Measurements from ENCODE around the gene MOCOS.

MOCOS gene

GRCh38 chr18:36255072-36255698, 67.9 kb downstream of the MOCOS start (continued):
- no peak for TF ChIP-seq ZNF169 (tag by site-specific recombination; IDR thresholded peaks at IDR 0.05)
- TF ChIP-seq KLF17 (tag by site-specific recombination; IDR thresholded peaks at IDR 0.05), result no peak
- no peak for TF ChIP-seq ZNF660 (tag by site-specific recombination; IDR thresholded peaks at IDR 0.05)
- no peak for TF ChIP-seq ZNF350 (tag by site-specific recombination; IDR thresholded peaks at IDR 0.05)
- TF ChIP-seq, protein P1, sequence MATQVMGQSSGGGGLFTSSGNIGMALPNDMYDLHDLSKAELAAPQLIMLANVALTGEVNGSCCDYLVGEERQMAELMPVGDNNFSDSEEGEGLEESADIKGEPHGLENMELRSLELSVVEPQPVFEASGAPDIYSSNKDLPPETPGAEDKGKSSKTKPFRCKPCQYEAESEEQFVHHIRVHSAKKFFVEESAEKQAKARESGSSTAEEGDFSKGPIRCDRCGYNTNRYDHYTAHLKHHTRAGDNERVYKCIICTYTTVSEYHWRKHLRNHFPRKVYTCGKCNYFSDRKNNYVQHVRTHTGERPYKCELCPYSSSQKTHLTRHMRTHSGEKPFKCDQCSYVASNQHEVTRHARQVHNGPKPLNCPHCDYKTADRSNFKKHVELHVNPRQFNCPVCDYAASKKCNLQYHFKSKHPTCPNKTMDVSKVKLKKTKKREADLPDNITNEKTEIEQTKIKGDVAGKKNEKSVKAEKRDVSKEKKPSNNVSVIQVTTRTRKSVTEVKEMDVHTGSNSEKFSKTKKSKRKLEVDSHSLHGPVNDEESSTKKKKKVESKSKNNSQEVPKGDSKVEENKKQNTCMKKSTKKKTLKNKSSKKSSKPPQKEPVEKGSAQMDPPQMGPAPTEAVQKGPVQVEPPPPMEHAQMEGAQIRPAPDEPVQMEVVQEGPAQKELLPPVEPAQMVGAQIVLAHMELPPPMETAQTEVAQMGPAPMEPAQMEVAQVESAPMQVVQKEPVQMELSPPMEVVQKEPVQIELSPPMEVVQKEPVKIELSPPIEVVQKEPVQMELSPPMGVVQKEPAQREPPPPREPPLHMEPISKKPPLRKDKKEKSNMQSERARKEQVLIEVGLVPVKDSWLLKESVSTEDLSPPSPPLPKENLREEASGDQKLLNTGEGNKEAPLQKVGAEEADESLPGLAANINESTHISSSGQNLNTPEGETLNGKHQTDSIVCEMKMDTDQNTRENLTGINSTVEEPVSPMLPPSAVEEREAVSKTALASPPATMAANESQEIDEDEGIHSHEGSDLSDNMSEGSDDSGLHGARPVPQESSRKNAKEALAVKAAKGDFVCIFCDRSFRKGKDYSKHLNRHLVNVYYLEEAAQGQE (tag by site-specific recombination; IDR thresholded peaks at IDR 0.05), result no peak
- TF ChIP-seq, protein P2, sequence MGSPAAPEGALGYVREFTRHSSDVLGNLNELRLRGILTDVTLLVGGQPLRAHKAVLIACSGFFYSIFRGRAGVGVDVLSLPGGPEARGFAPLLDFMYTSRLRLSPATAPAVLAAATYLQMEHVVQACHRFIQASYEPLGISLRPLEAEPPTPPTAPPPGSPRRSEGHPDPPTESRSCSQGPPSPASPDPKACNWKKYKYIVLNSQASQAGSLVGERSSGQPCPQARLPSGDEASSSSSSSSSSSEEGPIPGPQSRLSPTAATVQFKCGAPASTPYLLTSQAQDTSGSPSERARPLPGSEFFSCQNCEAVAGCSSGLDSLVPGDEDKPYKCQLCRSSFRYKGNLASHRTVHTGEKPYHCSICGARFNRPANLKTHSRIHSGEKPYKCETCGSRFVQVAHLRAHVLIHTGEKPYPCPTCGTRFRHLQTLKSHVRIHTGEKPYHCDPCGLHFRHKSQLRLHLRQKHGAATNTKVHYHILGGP (tag by site-specific recombination; IDR thresholded peaks at IDR 0.05), result no peak
- no peak for TF ChIP-seq KLF7 (tag by site-specific recombination; IDR thresholded peaks at IDR 0.05; ENCODE audit: borderline replicate concordance)
- TF ChIP-seq BCL11A (tag by site-specific recombination; IDR thresholded peaks at IDR 0.05; ENCODE audit: low read depth), result no peak

- Histone ChIP-seq H3K4me1 (ENCODE audit: control insufficient read depth, insufficient read depth, low read length) (no peaks in the 10 kb centered on the region), H3K4me3 (ENCODE audit: low read depth, low read length) (no peak overlapping the region), H3K27ac (ENCODE audit: extremely low read depth, low read depth, low read length) (no peak overlapping the region), H3K36me3 (ENCODE audit: control insufficient read depth in 2 of 2, insufficient read depth in 1 of 2, low read length in 2 of 2) (peaks cover 0 to 7% of the 10 kb centered on the region in 2 experiments; a peak in 1 of 3 replicates), H3K9me3 (ENCODE audit: control insufficient read depth, insufficient read depth, low read depth, low read length) (no peaks in the 10 kb centered on the region)
- ChIA-PET CTCF (interaction anchor here (0.6 to 0.7 kb wide), 2 partner anchors 167 to 1078 kb away, joined by 3 read pairs; no protein-coding TSS in a partner anchor), POLR2A (no interaction called here)
- TF ChIP-seq ZNF596 (tag by site-specific recombination; IDR thresholded peaks at IDR 0.05) (no peak), WT1 (tag by site-specific recombination; IDR thresholded peaks at IDR 0.05) (no peak), ZNF169 (tag by site-specific recombination; IDR thresholded peaks at IDR 0.05) (no peak), ZNF785 (tag by site-specific recombination; IDR thresholded peaks at IDR 0.05) (no peak)
Observed at GRCh38 chr18:36256094-36256493, 68.8 kb downstream of the MOCOS start.

DNA sequence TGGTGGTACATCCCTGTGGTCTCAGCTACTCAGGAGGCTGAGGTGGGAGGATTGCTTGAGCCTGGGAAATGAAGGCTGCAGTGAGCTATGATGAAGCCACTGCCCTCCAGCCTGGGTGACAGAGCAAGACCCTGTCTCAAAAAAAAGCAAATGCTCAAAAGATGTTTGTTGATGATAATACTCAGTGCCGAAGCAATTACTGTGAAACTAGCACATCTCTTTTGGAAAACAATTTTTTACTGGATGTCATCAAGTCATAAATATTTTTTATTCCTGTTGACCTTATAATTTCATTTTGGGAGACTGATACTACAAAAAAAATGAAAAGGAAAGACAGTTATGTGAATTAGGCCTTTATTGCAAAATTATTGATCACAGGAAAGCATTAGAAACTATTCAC, 75.7 kb downstream of the MOCOS start:
- no peak overlapping the region for H3K27ac ChIP-seq (ENCODE audit: extremely low read depth, low read depth, low read length)
- ChIA-PET POLR2A (no interaction called here), CTCF (interaction anchor here (0.7 kb wide), 1 partner anchor 48 kb away, joined by 3 read pairs; no protein-coding TSS in a partner anchor)
- H3K4me1 ChIP-seq (ENCODE audit: control insufficient read depth, insufficient read depth, low read length), result no peaks in the 10 kb centered on the region
- no peak overlapping the region for H3K4me3 ChIP-seq (ENCODE audit: low read depth, low read length)
- no peaks in the 10 kb centered on the region for H3K9me3 ChIP-seq (ENCODE audit: control insufficient read depth, insufficient read depth, low read depth, low read length)
- peaks cover 0 to 3% of the 10 kb centered on the region in 2 experiments; a peak in 1 of 3 replicates for H3K36me3 ChIP-seq (ENCODE audit: control insufficient read depth in 2 of 2, insufficient read depth in 1 of 2, low read length in 2 of 2)
- TF ChIP-seq, protein P1 (tag by site-specific recombination; IDR thresholded peaks at IDR 0.05), result no peak
- no peak for TF ChIP-seq ZFP69B (tag by site-specific recombination; IDR thresholded peaks at IDR 0.05)
- TF ChIP-seq ZNF362 (tag by site-specific recombination; IDR thresholded peaks at IDR 0.05), result no peak
- TF ChIP-seq ZNF341 (tag by site-specific recombination; IDR thresholded peaks at IDR 0.05; ENCODE audit: low read depth), result no peak
- TF ChIP-seq ZNF335 (tag by site-specific recombination; conservative IDR thresholded peaks at IDR 0.05), result no peak
- TF ChIP-seq ZBTB17 (tag by site-specific recombination; IDR thresholded peaks at IDR 0.05), result no peak
- no peak for TF ChIP-seq RBAK (tag by site-specific recombination; IDR thresholded peaks at IDR 0.05)
- no peak for TF ChIP-seq ZFHX2 (tag by site-specific recombination; conservative IDR thresholded peaks at IDR 0.05)
- TF ChIP-seq ZNF24 (tag by site-specific recombination; IDR thresholded peaks at IDR 0.05), result no peak
- TF ChIP-seq, protein P2 (tag by site-specific recombination; IDR thresholded peaks at IDR 0.05), result no peak
- no peak for TF ChIP-seq ZNF37A (tag by site-specific recombination; IDR thresholded peaks at IDR 0.05)
